ENCODE results near the gene MARCHF9. TPM values are rescaled to one million over a fixed set of nuclear protein-coding genes. Genes with fewer than 3 reads are reported as not detected.

Gene MARCHF9
- total RNA-seq, 1 donor from 2014 or later: 15.0 TPM

- peaks cover 48% of the 10 kb centered on the region for H3K4me1 Mint-ChIP-seq (ENCODE audit: unreplicated experiment)
- no peak overlapping the region for H3K4me3 Mint-ChIP-seq
- no peak for DNase-seq (ENCODE audit: extremely low spot score, unreplicated experiment)
- peaks cover 50% of the 10 kb centered on the region for H3K27me3 Mint-ChIP-seq
- no peak overlapping the region for H3K27ac Mint-ChIP-seq
- peaks cover 24% of the 10 kb centered on the region for H3K36me3 Mint-ChIP-seq
- no peaks in the 10 kb centered on the region for H3K9me3 Mint-ChIP-seq
- TF ChIP-seq CTCF (conservative IDR thresholded peaks at IDR 0.05): no peak
Observed at GRCh38 chr12:57755194-57755453, 221 bp downstream of the MARCHF9 start.

GRCh38 chr12:57755454-57756372, 810 bp downstream of the MARCHF9 start:
- no peak for DNase-seq (ENCODE audit: extremely low spot score, unreplicated experiment)
- Mint-ChIP-seq H3K4me1 (ENCODE audit: unreplicated experiment) (peaks cover 43% of the 10 kb centered on the region), H3K36me3 (peaks cover 19% of the 10 kb centered on the region), H3K27ac (peak overlapping the region; percentile 90), H3K9me3 (no peaks in the 10 kb centered on the region), H3K4me3 (peak overlapping the region; percentile 89), H3K27me3 (peaks cover 56% of the 10 kb centered on the region)
- no peak for TF ChIP-seq CTCF (conservative IDR thresholded peaks at IDR 0.05)

GRCh38 chr12:57756406-57757341, 1.8 kb downstream of the MARCHF9 start:
- TF ChIP-seq CTCF (conservative IDR thresholded peaks at IDR 0.05): peak; percentile 83
- H3K27ac Mint-ChIP-seq: peak overlapping the region; percentile 90
- DNase-seq (ENCODE audit: extremely low spot score, unreplicated experiment): no peak

GRCh38 chr12:57757771-57758170, 2.9 kb downstream of the MARCHF9 start:
- Mint-ChIP-seq H3K4me1 (ENCODE audit: unreplicated experiment) (peaks cover 26% of the 10 kb centered on the region), H3K27ac (no peak overlapping the region), H3K27me3 (peaks cover 69% of the 10 kb centered on the region), H3K36me3 (peaks cover 8% of the 10 kb centered on the region), H3K9me3 (no peaks in the 10 kb centered on the region), H3K4me3 (no peak overlapping the region)
- DNase-seq (ENCODE audit: extremely low spot score, unreplicated experiment): no peak
- TF ChIP-seq CTCF (conservative IDR thresholded peaks at IDR 0.05): no peak

More at GRCh38 chr12:57756406-57757341, 1.8 kb downstream of the MARCHF9 start:
- H3K27me3 Mint-ChIP-seq: peaks cover 64% of the 10 kb centered on the region
- peaks cover 34% of the 10 kb centered on the region for H3K4me1 Mint-ChIP-seq (ENCODE audit: unreplicated experiment)
- H3K9me3 Mint-ChIP-seq: no peaks in the 10 kb centered on the region
- H3K36me3 Mint-ChIP-seq: peaks cover 12% of the 10 kb centered on the region
- peak overlapping the region; percentile 89 for H3K4me3 Mint-ChIP-seq

GRCh38 chr12:57758552-57759359, 3.9 kb downstream of the MARCHF9 start:
- H3K4me3 Mint-ChIP-seq: peak overlapping the region; percentile 58
- DNase-seq (ENCODE audit: extremely low spot score, unreplicated experiment): no peak
- H3K27ac Mint-ChIP-seq: no peak overlapping the region
- H3K9me3 Mint-ChIP-seq: no peaks in the 10 kb centered on the region
- no peak for TF ChIP-seq CTCF (conservative IDR thresholded peaks at IDR 0.05)
- peaks cover 12% of the 10 kb centered on the region for H3K36me3 Mint-ChIP-seq
- peaks cover 72% of the 10 kb centered on the region for H3K27me3 Mint-ChIP-seq
- H3K4me1 Mint-ChIP-seq (ENCODE audit: unreplicated experiment): peaks cover 18% of the 10 kb centered on the region

All from type B pancreatic cell (in vitro differentiated cells).